Astrocyte of the spinal cord (primary cell): ENCODE measurements around the gene FYN.
A peak's percentile ranks its signal among the peaks of the same experiment; 100 is the strongest.

ENCODE experiments used
- DNase-seq: peaks from one replicate; pipeline ENCODE4 v3.0.0; 2011; ENCODE audit warnings: low read depth, low spot score
- H3K4me3 ChIP-seq: 2 replicates; pipeline ENCODE4 v1.5.1; 2011; ENCODE audit warnings: low read depth, mild to moderate bottlenecking, low read length, moderate library complexity
- CTCF ChIP-seq: IDR thresholded peaks from 2 replicates; pipeline ENCODE4 v1.5.1; 2012; ENCODE audit warnings: low read depth, mild to moderate bottlenecking, low read length, inconsistent platforms
- in situ Hi-C: cut with HindIII; loops from 2 replicates; pipeline ENCODE4 v1.10.0; 2017; ENCODE audit warnings: low sequenced_read_pairs

Gene FYN

GRCh38 chr6:111743862-111744692 is 129.2 kb downstream of the FYN start:
- no peak overlapping the region for H3K4me3 ChIP-seq
- in situ Hi-C loops, result no loop called here
- no peak for TF ChIP-seq CTCF
- DNase-seq, result peak; percentile 85

GRCh38 chr6:111743360-111743759 is 129.9 kb downstream of the FYN start:
- in situ Hi-C loops, result no loop called here
- DNase-seq, result no peak
- TF ChIP-seq CTCF, result no peak
- H3K4me3 ChIP-seq, result no peak overlapping the region

GRCh38 chr6:111741177-111741952 is 131.9 kb downstream of the FYN start:
- no peak for DNase-seq
- no peak for TF ChIP-seq CTCF
- no peak overlapping the region for H3K4me3 ChIP-seq
- in situ Hi-C loops, result no loop called here

- no peak for TF ChIP-seq CTCF
- no peak overlapping the region for H3K4me3 ChIP-seq
- DNase-seq, result no peak
- in situ Hi-C loops, result no loop called here
These were observed 132.7 kb downstream of the FYN start for GRCh38 chr6:111740506-111740905.

GRCh38 chr6:111739257-111739696 is 134.0 kb downstream of the FYN start:
- H3K4me3 ChIP-seq, result no peak overlapping the region
- no peak for TF ChIP-seq CTCF
- DNase-seq, result no peak
- in situ Hi-C loops, result no loop called here

GRCh38 chr6:111738631-111739030 is 134.6 kb downstream of the FYN start:
- in situ Hi-C loops, result no loop called here
- DNase-seq, result no peak
- TF ChIP-seq CTCF, result no peak
- H3K4me3 ChIP-seq, result no peak overlapping the region
